HG03469 (cell line): Measurements from ENCODE around the gene RITA1.

Experiments
- ATAC-seq: cut with Tn5 transposase; IDR thresholded peaks from one replicate; pipeline ENCODE4 v1.9.1; 2021; ENCODE audit warnings: mild to moderate bottlenecking, moderate library complexity, moderate number of reproducible peaks; ENCODE audit not compliant: unreplicated experiment

RITA1 gene

DNA sequence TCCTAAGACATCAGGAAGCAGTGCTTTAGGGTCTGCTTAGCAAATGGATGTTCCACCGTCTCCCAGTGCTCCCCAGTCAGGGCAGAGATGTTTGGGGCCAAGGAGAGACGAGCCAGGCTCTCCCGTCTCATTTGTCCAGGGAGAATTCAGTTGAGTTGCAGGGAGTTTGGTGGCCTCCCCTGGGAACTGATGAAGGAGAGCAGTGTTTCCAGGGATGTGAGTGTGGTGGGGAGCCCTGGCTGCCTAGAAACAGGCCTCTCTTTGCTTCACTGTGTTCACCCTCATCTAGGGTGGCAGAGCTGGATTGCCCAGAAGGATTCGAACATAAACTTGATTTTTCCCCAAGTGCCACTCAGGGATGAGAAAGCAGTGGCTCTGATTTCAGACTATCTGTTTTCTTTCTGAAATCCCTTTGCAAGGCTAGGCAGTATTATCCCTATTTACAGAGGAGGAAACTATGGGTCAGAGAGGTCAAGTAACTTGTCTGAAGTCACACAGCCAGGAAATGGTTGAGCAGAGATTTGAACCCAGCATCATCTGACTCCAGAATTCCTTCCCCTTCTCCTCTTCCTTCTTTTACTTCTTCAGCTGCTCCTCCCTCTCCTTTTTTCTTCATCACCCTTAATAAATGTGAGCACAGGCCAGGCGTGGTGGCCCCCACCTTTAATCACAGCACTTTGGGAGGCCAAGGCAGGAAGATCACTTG, 42.3 kb downstream of the RITA1 start:
- no peak for ATAC-seq

DNA sequence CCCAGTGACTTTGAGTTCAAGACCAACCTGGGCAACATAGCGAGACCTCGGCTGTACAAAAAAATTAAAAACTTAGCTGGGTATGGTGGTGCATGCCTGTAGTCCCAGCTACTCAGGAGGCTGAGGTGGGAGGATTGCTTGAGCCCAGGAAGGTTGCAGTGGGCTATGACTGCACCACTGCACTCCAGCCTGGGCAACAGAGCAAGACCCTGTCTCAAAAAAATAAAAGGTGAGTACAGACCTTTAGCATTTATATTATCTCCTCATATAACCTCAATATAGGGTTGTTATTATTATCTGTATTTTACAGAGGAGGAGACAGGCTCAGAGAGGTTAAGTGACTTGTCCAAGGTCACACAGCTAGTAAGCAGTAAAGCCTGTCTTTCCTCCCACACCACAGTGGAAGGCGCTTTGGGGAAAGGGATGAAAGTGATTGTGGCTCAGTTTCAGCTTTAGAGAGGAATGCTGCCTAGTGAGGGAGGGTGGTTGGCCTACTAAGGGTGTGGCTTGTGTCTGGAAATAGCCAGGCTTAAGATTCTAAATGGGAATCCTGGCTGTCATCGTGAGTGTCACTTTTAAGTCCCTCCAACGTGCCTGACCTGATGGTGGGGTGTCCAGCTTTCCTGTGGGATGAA, 43.0 kb downstream of the RITA1 start:
- no peak for ATAC-seq

DNA sequence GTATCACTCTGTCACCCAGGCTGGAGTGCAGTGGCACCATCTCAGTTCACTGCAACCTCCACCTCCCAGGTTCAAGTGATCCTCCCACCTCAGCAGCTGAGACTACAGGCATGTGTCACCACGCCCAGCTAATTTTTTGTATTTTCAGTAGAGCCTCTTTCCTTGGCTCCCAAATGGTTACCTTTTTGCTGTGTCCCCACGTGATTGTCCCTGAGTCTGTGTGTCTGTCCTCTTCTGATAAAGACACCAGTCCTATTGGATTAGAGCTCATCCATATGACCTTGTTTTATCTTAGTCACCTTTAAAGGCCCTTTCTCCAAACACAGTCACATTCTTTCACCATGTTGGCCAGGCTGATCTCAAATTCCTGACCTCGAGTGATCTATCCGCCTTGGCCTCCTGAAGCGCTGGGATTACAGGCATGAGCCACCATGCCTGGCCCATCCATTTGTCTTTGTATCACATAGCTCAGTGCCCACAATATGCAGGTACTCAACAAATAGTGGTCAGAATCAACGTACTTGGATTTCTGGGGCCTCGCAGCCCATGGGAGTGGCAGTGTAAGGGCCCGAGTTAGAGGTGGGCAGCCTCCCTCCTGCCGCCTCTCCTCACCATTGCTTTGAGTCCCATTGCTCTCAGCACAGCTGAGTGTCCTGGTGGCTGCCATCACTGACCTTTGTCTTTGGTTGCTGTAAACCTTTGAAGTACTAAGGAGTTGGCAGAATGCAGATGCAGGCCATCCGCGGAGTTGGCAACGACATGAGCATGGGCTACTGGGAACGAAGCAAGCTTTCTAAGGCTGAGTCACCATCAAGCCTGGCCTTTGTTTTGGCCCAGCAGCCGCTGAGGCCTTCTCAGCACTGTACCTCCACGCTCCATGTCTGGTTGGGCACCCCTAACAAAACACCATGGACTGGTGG, 45.1 kb downstream of the RITA1 start:
- ATAC-seq = no peak

- no peak for ATAC-seq
Measured at GRCh38 chr12:113231235-113232088, 45.9 kb downstream of the RITA1 start.

GRCh38 chr12:113232089-113232839, 46.7 kb downstream of the RITA1 start:
- no peak for ATAC-seq

DNA sequence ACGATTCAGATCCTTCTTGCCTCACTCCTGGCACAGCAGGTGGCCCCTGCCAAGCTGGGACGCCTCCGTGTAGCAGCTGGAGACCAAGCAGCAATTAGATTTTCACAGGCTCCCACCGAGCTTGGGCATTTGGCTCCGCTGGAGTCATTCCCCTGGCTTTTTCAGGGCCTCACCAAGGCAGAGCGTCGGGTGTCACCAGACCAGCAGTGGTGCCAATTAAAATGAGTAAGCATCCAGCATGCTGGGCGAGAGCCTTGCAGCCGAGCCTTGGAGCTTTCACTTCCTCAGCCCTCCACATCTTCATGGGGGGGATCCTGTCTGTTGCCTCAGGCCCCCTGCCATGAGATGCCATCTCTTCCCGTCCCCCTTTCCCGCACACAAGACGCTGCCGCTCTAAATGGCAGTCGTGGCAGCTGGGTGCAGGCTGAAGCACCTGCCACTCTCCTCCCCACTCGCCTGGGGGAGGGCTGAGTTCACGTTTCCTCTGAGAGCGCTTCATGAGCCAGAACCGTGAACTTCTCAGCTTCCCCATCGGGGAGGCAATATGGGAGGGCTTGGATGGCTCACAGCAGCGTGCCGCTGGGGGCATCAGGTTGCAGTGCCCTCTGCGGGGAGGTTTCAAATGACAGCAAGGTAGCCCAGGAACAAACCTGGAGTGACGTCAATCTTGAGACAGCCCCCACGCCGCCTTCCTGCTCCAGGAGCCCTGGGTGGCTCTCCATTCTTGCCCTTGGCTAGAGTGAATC, 47.5 kb downstream of the RITA1 start:
- peak; percentile 32 for ATAC-seq

DNA sequence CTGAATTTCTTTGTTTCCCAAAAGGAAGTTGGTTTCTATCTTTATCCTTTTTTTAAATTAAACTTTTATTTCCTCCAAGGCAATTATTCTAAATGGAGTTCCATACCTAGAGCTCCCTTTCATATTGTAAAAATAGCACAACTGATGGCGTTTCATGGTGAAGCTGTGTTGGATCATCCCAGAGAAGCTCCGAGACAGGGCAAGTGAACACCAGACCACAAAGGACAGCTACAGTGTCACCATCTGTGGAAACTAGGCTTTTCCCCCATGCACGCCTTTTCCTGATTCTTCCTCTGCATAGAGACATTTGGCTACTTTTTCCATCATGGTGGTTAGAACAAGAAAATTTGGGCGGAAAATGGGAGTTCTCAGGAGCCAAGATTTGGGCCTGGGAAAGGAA, 48.4 kb downstream of the RITA1 start:
- no peak for ATAC-seq

DNA sequence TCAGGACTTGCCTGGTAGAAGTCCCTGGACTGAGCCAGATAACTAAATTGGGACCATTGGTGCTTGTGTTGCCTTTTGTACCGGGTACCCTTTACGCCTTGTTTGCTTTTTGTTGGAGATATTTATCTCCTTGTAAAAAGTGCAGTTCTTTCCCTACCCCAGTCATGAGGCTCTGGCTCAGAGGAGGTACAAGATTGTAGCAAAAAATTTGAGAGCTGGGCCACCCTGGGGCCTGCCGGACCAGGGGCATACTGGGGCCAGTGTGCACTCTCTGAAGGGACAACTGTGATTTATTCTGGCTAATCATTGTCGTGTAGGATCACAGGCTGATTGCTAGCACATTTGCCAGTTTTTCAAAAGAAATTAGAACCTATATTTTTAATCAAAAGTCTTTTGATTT, 49.0 kb downstream of the RITA1 start:
- ATAC-seq = no peak

GRCh38 chr12:113235976-113236375, 50.5 kb downstream of the RITA1 start:
- ATAC-seq = no peak

DNA sequence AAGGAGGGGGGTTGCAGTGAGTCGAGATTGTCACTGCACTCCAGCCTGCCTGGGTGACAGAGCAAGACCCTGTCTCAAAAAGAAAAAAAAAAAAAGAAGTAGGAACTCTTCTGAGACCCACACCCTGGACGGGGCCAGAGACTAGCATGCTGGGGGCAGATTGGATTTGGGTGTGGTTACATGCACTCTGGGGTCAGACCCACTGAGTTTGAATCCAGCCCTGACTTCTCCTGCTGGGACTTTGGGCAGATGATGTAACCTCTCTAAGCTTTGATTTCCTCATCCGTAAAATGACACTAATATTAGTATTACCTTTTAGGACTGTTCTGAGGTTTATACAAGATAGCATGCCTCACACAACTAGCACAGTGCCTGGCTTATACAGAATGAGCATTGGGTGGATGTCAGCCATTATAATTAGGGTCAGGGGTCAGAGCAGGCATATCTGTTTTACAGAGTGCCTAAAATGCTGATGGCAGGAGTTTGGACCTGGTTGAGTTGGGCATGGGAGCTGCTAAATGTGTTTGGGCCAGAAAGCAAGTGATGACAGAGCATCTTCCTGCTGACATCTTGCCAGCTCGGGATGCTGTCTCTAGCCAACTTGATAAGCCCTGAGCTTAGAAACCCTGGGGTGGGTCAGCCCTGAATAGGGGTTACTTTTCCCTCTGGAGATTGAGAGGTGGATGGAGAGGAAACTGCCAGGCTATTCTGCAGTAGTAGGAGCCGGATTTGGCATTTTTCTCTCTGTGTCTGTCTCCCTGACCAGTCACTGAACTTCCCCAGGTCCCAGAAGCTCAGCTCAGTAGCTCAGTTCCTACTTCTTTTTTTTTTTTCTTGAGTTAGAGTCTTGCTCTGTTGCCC, 51.2 kb downstream of the RITA1 start:
- ATAC-seq = no peak

- no peak for ATAC-seq
Measured at GRCh38 chr12:113237748-113238147, 52.2 kb downstream of the RITA1 start.

DNA sequence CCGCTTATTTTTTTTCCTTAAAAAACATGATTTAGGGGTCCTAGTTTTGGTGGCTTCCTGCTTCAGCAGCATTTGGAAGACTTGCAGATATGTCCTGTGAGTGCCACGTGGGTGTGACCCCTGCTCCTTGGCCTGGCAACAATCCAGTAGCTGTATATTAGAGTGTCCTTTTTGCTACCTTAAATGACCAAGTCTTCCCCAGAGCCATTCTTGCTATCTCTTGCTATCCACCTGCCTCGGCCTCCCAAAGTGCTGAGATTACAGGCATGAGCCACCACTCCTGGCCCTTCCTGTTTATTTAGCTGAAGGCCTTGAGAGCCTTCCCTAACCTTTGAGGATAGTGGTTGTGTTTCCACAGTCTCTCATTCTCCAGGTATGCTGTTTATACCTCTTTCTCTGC, 52.8 kb downstream of the RITA1 start:
- ATAC-seq = no peak

DNA sequence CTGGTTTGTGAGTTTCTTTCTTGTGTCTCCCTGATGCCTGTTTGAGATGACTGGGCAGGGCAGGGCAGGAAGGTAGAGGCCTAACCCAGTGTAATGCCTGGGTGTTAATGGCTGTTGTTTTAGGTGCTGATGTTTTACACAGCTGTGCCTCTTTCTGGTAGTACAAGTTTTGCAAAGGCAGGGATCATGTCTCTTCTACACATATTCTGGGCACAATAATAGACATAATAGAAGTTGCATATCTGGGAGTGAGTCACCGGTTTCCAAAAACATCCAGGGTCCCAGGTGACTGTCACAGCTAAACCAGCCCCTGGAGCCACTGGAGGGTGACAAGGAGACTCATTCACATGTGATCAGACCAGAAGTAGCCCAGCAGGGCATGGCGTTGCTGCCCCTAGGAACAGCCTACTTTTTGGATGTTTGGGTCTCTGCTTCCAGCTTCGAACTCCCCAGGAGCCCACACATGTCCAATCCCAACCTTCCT, 53.8 kb downstream of the RITA1 start:
- ATAC-seq = no peak

GRCh38 chr12:113239811-113240331, 54.4 kb downstream of the RITA1 start:
- ATAC-seq = no peak

DNA sequence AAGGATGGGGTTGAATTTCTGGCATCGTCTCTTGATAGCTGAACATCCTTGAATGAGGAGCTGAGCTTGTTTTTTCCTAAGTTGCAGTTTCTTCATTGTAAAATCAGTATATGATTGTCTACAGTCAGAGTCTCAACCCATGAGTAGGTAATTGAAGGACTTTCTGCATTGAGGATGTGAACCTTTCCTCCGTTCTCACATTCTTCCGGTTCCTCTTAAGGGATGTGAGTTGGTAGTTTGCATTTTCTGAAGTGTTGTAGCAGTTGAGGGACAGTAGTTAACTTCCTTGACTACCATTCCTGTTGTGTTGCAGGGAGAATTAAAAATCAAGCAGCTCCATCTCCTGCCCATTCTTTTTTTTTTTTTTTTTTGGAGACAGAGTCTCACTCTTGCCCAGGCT, 54.9 kb downstream of the RITA1 start:
- ATAC-seq = no peak

DNA sequence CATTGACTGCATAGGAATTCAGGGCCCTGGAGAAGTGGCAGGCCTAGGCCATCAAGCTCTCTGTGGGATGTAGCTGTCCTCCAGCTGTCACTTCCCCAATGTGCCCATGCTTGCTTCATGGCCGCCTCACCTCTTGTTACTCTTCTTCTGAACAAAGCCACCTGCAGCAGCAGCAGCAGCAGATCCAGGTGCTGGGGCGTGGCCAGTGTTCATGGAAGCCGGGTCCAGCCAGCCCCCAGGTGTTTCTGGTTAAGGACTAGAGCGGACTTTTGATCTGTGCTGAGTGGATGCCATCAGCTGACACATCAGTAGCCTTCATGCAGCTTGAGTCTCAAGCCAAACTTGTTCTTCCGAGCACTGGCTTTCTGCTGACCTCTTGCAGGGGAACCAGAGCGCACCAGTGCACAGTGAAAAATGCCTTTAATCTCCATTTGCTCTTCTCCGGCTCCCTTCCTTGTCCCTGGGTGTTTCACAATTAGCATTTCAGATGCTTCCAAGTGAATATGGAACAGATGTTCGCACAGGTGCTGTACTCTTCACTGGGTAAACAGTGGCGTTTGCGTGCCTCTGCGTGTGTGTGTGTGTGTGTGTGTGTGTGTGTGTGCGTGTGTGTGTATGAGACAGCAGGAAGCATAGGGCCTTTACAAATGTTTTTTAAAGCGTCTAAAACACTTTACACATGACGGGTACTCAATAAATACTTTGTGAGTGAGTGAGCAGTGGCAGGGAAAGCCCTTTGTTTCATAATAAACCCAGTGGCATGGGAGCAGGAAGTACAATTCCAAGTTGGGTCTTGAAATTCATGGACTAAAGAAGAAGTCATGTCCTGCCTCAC, 55.9 kb downstream of the RITA1 start:
- no peak for ATAC-seq
